K562 (cell line): ENCODE measurements around the gene SLC22A12. TPM values are rescaled to one million over a fixed set of nuclear protein-coding genes. Genes with fewer than 3 reads are reported as not detected.
"Not testable (repeated sequence)": the region's sequence is repeated elsewhere in the genome, so short reads cannot be mapped to it uniquely, and the experiment has no call there.

Experiments
- ATAC-seq: fragments of 200-7000 bp; cut with Tn5 transposase; 3 replicates; pipeline ENCODE4 v1.9.1; 2020; ENCODE audit warnings: moderate library complexity
- BruUV-seq: library from RNA; stranded (reverse); fragments of 400-500 nt; replicated peaks from 2 replicates; lab custom pipeline; 2021; lab: Mats Ljungman, UMichigan
- CTCF ChIA-PET: fragments of 300-600 bp; formaldehyde crosslinking; extraction: SDS; loops from one replicate; lab custom pipeline; 2021; ENCODE audit warnings: low intra/inter-chr PET ratio; lab: Yijun Ruan, JAX
- POLR2A ChIA-PET: fragments of 300-600, 350-650 bp; sonication (Branson Sonifier 250); formaldehyde crosslinking; extraction: SDS; loops from one replicate; lab custom pipeline; 2021; ENCODE audit warnings: antibody characterized with exemption, inconsistent platforms; lab: Yijun Ruan, JAX
- DNase-seq, 4 experiments: peaks; one replicate each; pipeline versions ENCODE4 v3.0.0 to v3.0.0-alpha.2; 2011 to 2018; ENCODE audit warnings: low spot score in 3 of 4, mixed read lengths in 3 of 4; ENCODE audit errors: extremely low read depth in 1 of 4
- FAIRE-seq: peaks from 2 replicates; lab custom pipeline; 2011; peaks lifted over from hg19 to GRCh38; lab: Jason Lieb, UNC
- H2AFZ ChIP-seq: 2 replicates; pipeline ENCODE4 v1.6.0; 2011; ENCODE audit warnings: low read depth, low read length, control low read depth, inconsistent platforms
- H3K27ac ChIP-seq: fragments of 200-600 bp; 3 replicates; pipeline ENCODE4 v1.8.0; 2011; ENCODE audit warnings: low read depth, mild to moderate bottlenecking, control low read depth, inconsistent platforms, low read length, moderate library complexity, mixed read lengths; ENCODE audit errors: extremely low read depth
- H3K27me3 ChIP-seq, 2 experiments: fragments of 300-600 bp in 1 of 2; 2 replicates in 1 of 2; 3 replicates in 1 of 2; pipeline versions ENCODE4 v1.6.0 to v1.8.0; 2011; ENCODE audit warnings: inconsistent platforms in 2 of 2, low read length in 2 of 2, mild to moderate bottlenecking in 1 of 2, mixed read lengths in 1 of 2, moderate library complexity in 1 of 2; ENCODE audit not compliant: control insufficient read depth in 2 of 2, insufficient read depth in 2 of 2
- H3K36me3 ChIP-seq: fragments of 300-600 bp; 3 replicates; pipeline ENCODE4 v1.8.0; 2011; ENCODE audit warnings: mild to moderate bottlenecking, low read length, inconsistent platforms; ENCODE audit not compliant: control insufficient read depth, insufficient read depth
- H3K4me1 ChIP-seq, 2 experiments: fragments of 200-600 bp in 1 of 2; replicated peaks in 1 of 2; 2 replicates in 1 of 2; 3 replicates in 1 of 2; pipeline versions ENCODE4 v1.5.1 to v1.8.0; 2011; ENCODE audit warnings: inconsistent platforms in 2 of 2, low read length in 2 of 2, mild to moderate bottlenecking in 1 of 2, mixed read lengths in 1 of 2, moderate library complexity in 1 of 2; ENCODE audit not compliant: control insufficient read depth in 2 of 2, insufficient read depth in 2 of 2
- H3K4me2 ChIP-seq: 2 replicates; pipeline ENCODE4 v1.6.1; 2011; ENCODE audit warnings: low read length, control low read depth, inconsistent platforms, mixed read lengths; ENCODE audit not compliant: insufficient read depth
- H3K4me3 ChIP-seq: fragments of 200-600 bp; sonication (generic), shearing (Covaris generic); 2 replicates; pipeline ENCODE4 v1.5.1; 2016; ENCODE audit warnings: control low read depth, inconsistent platforms
- H3K79me2 ChIP-seq: fragments of 200-600 bp; 3 replicates; pipeline ENCODE4 v1.8.0; 2011; ENCODE audit warnings: low read length, inconsistent platforms; ENCODE audit not compliant: control insufficient read depth, insufficient read depth
- H3K9ac ChIP-seq, 2 experiments: 2 replicates each; pipeline versions ENCODE4 v1.6.0 to v1.6.1; 2011; ENCODE audit warnings: low read depth in 2 of 2, low read length in 2 of 2, control low read depth in 1 of 2, inconsistent platforms in 1 of 2, mild to moderate bottlenecking in 1 of 2, mixed read lengths in 1 of 2; ENCODE audit not compliant: insufficient read depth in 1 of 2
- H3K9me1 ChIP-seq: one replicate; pipeline ENCODE4 v1.6.0; 2011; ENCODE audit warnings: inconsistent platforms, mild to moderate bottlenecking, low read length, moderate library complexity; ENCODE audit not compliant: control insufficient read depth, insufficient read depth
- H3K9me3 ChIP-seq: replicated peaks from 2 replicates; pipeline ENCODE4 v1.5.1; 2011; ENCODE audit warnings: low read depth, low read length, inconsistent platforms; ENCODE audit not compliant: control insufficient read depth, insufficient read depth
- H4K20me1 ChIP-seq: replicated peaks from 2 replicates; pipeline ENCODE4 v1.6.1; 2011; ENCODE audit warnings: low read length, inconsistent platforms, mixed read lengths; ENCODE audit not compliant: control insufficient read depth, insufficient read depth
- EHMT2 ChIP-seq: fragments of 450-650 bp; IDR thresholded peaks from 2 replicates; pipeline ENCODE4 v1.6.1; 2018; ENCODE audit warnings: antibody characterized with exemption
- JUND ChIP-seq, 2 experiments: IDR thresholded peaks; 2 replicates in 1 of 2; 3 replicates in 1 of 2; pipeline ENCODE4 v1.6.1; 2011; ENCODE audit warnings: borderline replicate concordance in 2 of 2, low read depth in 2 of 2, low read length in 2 of 2, improper control_type of control experiment in 1 of 2, missing biosample characterization in 1 of 2, missing genetic modification characterization in 1 of 2, missing genetic modification reagents in 1 of 2
- STAT5A ChIP-seq: IDR thresholded peaks from 2 replicates; pipeline ENCODE4 v1.6.1; 2012; ENCODE audit warnings: low read length, inconsistent platforms, borderline replicate concordance
- ZC3H4 ChIP-seq: sonication (generic); formaldehyde crosslinking; IDR thresholded peaks from 2 replicates; pipeline ENCODE4 v1.9.0; 2021; ENCODE audit warnings: missing genetic modification reagents, borderline replicate concordance
- ZKSCAN1 ChIP-seq: fragments of 150-350 bp; IDR thresholded peaks from 2 replicates; pipeline ENCODE4 v1.6.1; 2016; ENCODE audit warnings: low read depth, low read length
- ZNF444 ChIP-seq: fragments of 250-450 bp; sonication (Bioruptor Pico); IDR thresholded peaks from 2 replicates; pipeline ENCODE4 v1.4.0; 2020; ENCODE audit warnings: mild to moderate bottlenecking, moderate library complexity
- WGBS: fragments of 100-300 bp; shearing (Covaris generic); methylation state at CpG from one replicate; pipeline ENCODE4 v1.1.6; 2016; ENCODE audit warnings: low coverage, mixed read lengths; ENCODE audit not compliant: insufficient coverage; ENCODE audit errors: missing lambda C conversion rate; 5-methylcytosine and 5-hydroxymethylcytosine counted together
- in situ Hi-C: fragments of 300-500 bp; cut with MboI; formaldehyde crosslinking; loops from 4 replicates; pipeline ENCODE4 v1.15.0; 2018; ENCODE audit warnings: inconsistent platforms, mixed read lengths
- intact Hi-C: fragments of 100-400 bp; cut with micrococcal nuclease; formaldehyde crosslinking; loops from 2 replicates; pipeline ENCODE4 v1.14.2; 2022
- polyA plus RNA-seq, 8 experiments: library from polyadenylated mRNA; depleted of rRNA in 4 of 8; stranded (reverse) in 5 of 8; unstranded in 3 of 8; fragments of >200 nt; fragmentation: Nextera tagmentation in 2 of 8; fragmentation: Illumina TruSeq in 1 of 8; extraction: Ambion mirVana in 2 of 8; extraction: Trizol in 1 of 8; gene quantifications; 2 replicates each; pipeline versions ENCODE4 v1.2.1 to v1.2.3, GENCODE V29; 2011 to 2014; ENCODE audit warnings: inconsistent platforms in 1 of 8, missing spikeins in 1 of 8
- total RNA-seq, 7 experiments: library from RNA; depleted of rRNA in 6 of 7; stranded (reverse); fragments of >200 nt in 6 of 7; fragmentation: Illumina TruSeq in 2 of 7; extraction: Trizol in 2 of 7; gene quantifications; 2 replicates each; pipeline versions ENCODE4 v1.2.1 to v1.2.3, GENCODE V29; 2011 to 2021; ENCODE audit warnings: low replicate concordance in 1 of 7
- TF ChIP-seq, protein P1 (sequence below): fragments of 150-350 bp; conservative IDR thresholded peaks from 2 replicates; pipeline ENCODE4 v1.6.1; 2014; ENCODE audit warnings: low read length
- TF ChIP-seq, protein P2 (sequence below), 3 experiments: fragments of 200-800 bp in 1 of 3; sonication (Bioruptor generic) in 1 of 3; sonication (generic) in 1 of 3; formaldehyde crosslinking in 1 of 3; IDR thresholded peaks; 2 replicates each; pipeline versions ENCODE4 v1.6.1 to v1.8.0; 2016 to 2022; ENCODE audit warnings: mild to moderate bottlenecking in 2 of 3, missing compliant biosample characterization in 2 of 3, missing genetic modification characterization in 2 of 3, missing genetic modification reagents in 1 of 3
- TF ChIP-seq, protein P3 (sequence below): fragments of 450-650 bp; IDR thresholded peaks from one replicate; pipeline ENCODE4 v1.6.1; 2018; ENCODE audit warnings: mild to moderate bottlenecking, moderate library complexity; ENCODE audit not compliant: partially characterized antibody

Gene SLC22A12
- total and polyA plus RNA-seq, 9 of the 15 experiments (the other 6 are each of a cell fraction or from before 2014, with no cell fraction given): not detected

DNA sequence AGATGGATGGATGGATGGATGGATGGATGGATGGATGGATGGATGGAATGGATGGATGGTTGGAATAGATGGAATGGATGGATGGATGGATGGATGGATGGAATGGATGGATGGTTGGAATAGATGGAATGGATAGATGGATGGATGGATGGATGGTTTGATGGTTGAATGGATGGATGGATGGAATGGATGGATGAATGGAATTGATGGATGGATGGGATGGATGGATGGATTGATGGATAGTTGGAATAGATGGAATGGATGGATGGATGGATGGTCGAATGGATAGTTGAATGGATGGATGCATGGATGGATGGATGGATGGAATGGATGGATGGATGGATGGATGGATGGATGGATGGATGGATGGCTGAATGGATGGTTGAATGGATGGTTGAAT is 4.9 kb downstream of the SLC22A12 start:
- CTCF ChIA-PET, intact Hi-C loops, H3K9ac ChIP-seq, H4K20me1 ChIP-seq, FAIRE-seq, H3K79me2 ChIP-seq, H3K36me3 ChIP-seq, H3K4me2 ChIP-seq, DNase-seq, POLR2A ChIA-PET, H3K27ac ChIP-seq, ATAC-seq, BruUV-seq, H3K9me1 ChIP-seq, H2AFZ ChIP-seq, H3K4me3 ChIP-seq, H3K9me3 ChIP-seq, in situ Hi-C loops: not testable (repeated sequence)
- WGBS: 0% methylated on average over 1 of the region's 1 CpG
- H3K27me3 ChIP-seq: peaks cover 13 to 62% of the 10 kb centered on the region in 2 experiments; a peak in 3 of 5 replicates
- 0 out of 2 replicates have a peak, but pooled peaks have one; percentile 21 for TF ChIP-seq EHMT2
- peaks cover 0 to 20% of the 10 kb centered on the region in 2 experiments; a peak in 2 of 5 replicates for H3K4me1 ChIP-seq

DNA sequence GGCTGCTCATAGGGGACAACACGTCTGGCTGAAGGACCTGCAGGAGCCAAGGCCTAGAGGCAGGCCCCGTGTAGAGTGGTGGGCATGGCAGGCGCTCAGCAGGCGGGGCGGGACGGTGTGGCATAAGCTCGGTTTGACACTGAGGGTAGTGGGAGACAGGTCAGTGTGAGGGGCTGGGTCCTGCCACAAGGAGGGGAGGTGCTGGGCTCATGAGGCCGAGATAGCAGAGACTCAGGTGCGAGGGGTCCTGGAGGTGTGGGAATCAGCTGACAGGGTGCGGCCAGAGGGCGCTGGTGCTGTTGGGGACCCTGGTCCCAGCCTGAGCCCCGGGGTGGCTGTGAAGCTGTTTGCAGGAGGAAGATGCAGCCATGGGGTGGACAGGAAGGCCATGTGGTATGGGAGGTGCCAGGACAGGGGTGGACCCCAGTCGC is 6.7 kb downstream of the SLC22A12 start:
- ATAC-seq (no peak), FAIRE-seq (no peak), DNase-seq (no peak)
- Histone ChIP-seq H3K36me3 (no peaks in the 10 kb centered on the region), H3K27ac (no peak overlapping the region), H4K20me1 (peaks cover 4% of the 10 kb centered on the region; the same call in 1 of the 2 replicates), H3K27me3 (peaks cover 8 to 52% of the 10 kb centered on the region in 2 experiments; a peak in 3 of 5 replicates), H3K9ac (no peak overlapping the region), H3K79me2 (no peaks in the 10 kb centered on the region), H3K4me3 (no peak overlapping the region), H3K4me1 (peaks cover 0 to 22% of the 10 kb centered on the region in 2 experiments; a peak in 2 of 5 replicates), H2AFZ (no peak overlapping the region), H3K9me3 (no peaks in the 10 kb centered on the region), H3K9me1 (no peaks in the 10 kb centered on the region), H3K4me2 (no peak overlapping the region)
- intact Hi-C loops: no loop called here
- 22% methylated on average over 12 of the region's 13 CpGs for WGBS
- CTCF ChIA-PET: no interaction called here
- POLR2A ChIA-PET: no interaction called here
- in situ Hi-C loops: no loop called here
- BruUV-seq: no TSS peak
- TF ChIP-seq ZNF444: no peak
- TF ChIP-seq, protein P1, sequence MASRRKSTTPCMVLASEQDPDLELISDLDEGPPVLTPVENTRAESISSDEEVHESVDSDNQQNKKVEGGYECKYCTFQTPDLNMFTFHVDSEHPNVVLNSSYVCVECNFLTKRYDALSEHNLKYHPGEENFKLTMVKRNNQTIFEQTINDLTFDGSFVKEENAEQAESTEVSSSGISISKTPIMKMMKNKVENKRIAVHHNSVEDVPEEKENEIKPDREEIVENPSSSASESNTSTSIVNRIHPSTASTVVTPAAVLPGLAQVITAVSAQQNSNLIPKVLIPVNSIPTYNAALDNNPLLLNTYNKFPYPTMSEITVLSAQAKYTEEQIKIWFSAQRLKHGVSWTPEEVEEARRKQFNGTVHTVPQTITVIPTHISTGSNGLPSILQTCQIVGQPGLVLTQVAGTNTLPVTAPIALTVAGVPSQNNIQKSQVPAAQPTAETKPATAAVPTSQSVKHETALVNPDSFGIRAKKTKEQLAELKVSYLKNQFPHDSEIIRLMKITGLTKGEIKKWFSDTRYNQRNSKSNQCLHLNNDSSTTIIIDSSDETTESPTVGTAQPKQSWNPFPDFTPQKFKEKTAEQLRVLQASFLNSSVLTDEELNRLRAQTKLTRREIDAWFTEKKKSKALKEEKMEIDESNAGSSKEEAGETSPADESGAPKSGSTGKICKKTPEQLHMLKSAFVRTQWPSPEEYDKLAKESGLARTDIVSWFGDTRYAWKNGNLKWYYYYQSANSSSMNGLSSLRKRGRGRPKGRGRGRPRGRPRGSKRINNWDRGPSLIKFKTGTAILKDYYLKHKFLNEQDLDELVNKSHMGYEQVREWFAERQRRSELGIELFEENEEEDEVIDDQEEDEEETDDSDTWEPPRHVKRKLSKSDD: no peak
- TF ChIP-seq ZC3H4: no peak
- no peak for TF ChIP-seq STAT5A
- TF ChIP-seq, protein P2, sequence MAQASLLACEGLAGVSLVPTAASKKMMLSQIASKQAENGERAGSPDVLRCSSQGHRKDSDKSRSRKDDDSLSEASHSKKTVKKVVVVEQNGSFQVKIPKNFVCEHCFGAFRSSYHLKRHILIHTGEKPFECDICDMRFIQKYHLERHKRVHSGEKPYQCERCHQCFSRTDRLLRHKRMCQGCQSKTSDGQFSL (CRISPR knock-in tag; IDR thresholded peaks at IDR 0.05): no peak
- TF ChIP-seq, protein P2 (tag; IDR thresholded peaks at IDR 0.05): no peak
- TF ChIP-seq, protein P3, sequence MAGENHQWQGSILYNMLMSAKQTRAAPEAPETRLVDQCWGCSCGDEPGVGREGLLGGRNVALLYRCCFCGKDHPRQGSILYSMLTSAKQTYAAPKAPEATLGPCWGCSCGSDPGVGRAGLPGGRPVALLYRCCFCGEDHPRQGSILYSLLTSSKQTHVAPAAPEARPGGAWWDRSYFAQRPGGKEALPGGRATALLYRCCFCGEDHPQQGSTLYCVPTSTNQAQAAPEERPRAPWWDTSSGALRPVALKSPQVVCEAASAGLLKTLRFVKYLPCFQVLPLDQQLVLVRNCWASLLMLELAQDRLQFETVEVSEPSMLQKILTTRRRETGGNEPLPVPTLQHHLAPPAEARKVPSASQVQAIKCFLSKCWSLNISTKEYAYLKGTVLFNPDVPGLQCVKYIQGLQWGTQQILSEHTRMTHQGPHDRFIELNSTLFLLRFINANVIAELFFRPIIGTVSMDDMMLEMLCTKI: no peak
- TF ChIP-seq ZKSCAN1: no peak
- TF ChIP-seq JUND (IDR thresholded peaks at IDR 0.05; ENCODE audit: borderline replicate concordance, low read depth, low read length): no peak
- TF ChIP-seq JUND (tag; IDR thresholded peaks at IDR 0.05; ENCODE audit: borderline replicate concordance, low read depth, low read length): no peak
